Measurements from ENCODE around the gene COL19A1.
"Not testable (repeated sequence)": the region's sequence is repeated elsewhere in the genome, so short reads cannot be mapped to it uniquely, and the experiment has no call there.

COL19A1 gene

DNA sequence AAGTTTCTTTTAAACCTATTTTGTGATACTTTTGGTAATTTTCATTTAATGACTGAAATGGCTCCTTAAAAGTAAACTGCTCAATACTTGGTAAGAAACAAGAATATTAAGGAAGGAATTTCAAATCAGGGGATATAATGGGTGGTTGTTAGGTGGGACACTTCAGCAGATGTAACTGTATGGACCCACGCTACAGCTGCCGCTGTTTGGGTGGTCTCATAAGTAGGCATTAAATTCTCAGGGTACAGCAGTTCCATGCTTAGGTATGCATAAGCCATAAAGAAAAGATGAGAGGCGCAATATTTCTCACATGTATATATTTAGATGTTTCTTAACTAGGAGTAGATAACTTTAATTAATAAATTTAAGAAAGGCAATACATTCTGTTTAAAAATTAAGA, 35.0 kb downstream of the COL19A1 start:
- DNase-seq: no peak

DNA sequence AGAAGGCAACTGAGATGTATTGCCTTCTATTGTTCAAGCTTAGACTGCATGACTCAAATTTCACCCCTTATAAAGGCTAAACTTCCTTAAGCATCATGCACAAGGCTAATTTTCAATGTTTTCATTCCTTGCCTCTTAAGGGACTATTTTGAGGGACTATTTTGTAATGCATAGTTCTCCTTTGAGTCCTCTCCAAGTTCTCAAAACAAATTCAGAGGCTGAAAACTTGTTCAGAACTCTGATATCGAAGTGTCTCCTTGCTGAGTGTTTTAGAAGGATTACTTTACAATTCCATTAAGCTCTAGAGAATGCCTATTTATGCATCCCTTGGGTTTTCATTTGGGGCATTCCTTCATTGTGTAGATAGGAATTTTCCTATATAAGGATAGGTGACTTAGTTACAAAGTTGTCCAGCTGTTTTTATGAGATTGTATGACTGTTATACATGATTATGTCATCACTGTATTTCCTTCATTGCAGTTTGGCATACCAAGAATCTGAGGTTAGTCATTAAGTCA, 41.7 kb downstream of the COL19A1 start:
- no peak for DNase-seq

DNA sequence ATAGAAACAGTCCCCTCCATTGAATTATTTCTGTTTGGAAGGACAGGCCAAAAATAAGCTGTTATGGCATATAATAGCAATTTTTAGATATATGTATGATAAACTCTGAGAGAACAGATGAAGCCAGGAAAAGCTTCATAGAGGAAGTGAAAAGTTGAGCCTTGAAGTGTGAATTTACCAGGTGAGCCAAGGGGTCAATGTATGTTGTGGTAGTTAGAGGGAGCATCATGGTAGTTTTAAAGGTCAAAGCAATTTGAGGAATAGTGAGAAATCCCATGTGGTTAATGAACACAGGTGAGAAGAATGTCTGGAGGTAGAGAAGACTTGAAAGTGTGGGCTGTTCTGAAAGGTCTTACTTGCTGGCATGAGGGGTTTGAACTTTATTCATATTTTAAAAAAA, 47.0 kb downstream of the COL19A1 start:
- no peak for DNase-seq

DNA sequence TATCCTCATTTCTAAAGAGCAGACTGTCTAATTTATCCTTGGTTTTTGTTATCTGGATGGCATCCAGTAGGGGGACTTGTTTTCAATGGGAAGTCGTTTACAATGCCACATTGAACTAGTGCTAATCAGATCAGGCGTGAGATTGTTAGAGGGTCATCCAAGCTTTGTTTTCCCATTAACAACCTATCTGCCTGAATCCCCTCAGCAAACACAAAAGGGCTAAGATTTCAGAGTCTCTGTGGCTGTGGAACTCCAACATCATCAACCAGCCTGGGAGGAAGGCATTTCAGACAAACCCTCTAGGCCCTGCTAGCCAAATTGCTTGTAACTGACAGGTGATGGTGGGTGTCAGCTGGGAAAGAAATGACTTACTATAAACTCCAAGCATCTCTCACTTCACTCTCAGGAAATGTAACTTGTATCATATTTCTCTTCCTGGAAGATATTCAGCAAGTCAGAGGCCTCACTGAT, 47.7 kb downstream of the COL19A1 start:
- no peak for DNase-seq

DNA sequence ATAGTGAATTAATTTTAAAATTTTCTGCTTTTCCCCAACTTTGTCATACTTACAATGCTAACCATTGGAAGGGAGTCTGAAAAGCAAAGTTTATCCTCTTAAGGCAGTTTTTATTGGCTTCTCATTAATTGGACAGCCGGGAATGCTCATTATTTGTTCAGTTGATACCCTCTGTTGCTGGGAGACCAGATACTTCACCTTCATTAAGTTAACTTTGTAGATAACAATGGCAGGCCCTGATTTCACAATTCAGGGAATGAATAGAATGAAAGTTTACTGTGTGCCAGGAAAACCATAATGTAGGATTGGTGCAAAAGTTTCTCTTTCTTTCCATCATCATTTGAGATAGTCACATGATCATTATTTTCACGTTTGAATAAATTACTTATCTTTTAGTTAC, 49.0 kb downstream of the COL19A1 start:
- no peak for DNase-seq

DNA sequence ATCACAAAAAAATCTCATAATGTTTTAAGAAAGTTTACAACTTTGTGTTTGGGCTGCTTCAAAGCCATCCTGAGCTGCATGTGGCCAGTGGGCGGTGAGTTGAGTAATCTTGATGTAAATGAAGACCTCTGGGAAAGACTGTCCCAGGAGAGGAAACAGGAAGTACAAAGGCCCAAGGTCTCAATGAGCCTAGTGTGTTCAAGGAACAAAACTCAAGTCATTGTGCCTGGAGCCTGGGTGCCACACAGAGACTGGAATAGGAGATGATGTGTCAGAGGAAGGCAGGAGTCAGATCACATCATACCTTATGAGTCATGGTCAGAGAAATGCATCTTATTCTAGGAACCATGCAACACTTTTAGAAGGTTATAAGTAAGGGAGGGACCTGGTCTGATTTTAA, 51.5 kb downstream of the COL19A1 start:
- DNase-seq: no peak

DNA sequence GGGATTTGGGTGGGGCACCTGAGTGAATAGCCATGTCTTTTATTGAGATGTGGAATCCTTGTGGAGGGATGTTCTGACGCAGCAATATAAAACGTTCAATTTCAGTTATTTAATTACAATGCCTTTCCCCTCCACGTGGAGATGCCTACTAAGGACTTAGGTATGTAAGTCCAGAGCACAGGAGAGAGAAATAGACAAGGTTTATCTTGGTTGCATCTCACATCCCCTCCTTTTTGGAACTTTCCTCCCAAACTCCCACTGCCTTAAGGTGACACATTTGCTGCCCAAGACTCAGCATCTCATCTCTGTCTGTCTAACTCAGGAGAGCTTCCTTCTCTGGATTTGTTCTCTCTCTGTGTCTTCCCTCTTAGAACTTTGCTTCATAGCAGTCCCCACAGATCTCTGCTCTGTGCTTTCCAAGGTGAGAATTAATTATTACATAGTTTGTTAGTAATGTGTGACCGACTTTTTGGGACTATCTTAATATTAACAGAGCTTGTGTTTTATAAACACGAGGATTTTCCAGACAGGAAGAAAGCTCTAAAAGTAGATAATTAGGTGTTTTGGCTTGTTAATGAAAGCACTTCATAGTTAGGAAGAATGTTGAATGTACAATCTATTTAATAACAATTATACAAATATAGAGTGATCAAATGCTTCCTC, 52.6 kb downstream of the COL19A1 start:
- DNase-seq: no peak

DNA sequence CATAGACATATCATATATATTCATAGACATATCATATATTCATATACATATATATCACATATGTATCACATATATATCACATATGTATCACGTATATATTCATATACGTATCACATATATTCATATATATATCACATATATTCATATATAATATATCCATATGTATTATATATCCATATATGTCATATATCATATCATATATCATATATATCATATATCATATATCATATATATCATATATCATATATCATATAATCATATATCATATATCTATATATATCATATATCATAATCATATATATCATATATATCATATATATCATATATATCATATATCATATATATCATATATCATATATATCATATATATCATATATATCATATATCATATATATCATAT, 54.7 kb downstream of the COL19A1 start:
- not testable (repeated sequence) for DNase-seq

DNA sequence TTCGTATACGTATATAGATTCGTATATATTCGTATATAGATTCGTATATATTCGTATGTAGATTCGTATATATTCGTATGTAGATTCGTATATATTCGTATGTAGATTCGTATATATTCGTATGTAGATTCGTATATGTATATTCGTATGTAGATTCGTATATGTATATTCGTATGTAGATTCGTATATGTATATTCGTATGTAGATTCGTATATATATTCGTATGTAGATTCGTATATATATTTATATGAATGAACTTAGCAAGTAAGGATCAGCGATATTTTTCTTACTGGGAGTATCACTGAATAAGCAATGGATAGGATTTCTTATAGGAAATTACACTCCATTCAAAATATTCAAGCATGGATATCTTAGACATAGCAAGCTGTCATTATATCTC, 55.3 kb downstream of the COL19A1 start:
- DNase-seq: not testable (repeated sequence)

DNA sequence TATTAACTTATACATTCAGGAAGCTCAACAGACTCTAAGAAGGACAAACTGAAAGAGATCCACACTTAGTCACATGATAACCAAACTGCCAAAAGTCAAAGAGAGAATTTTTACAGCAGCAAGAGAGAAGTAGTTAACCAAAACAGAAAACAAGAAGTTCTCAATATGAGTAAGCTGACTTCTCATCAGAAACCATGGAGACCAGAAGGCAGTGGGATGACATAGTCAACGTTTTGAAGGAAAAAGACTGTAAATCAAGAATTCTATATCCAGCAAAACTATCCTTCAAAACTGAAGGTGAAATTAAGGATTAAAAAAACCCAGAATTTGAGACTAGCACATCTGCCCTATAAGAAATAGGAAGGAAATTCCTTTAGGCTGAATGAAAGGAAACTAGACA, 60.4 kb downstream of the COL19A1 start:
- DNase-seq: no peak

DNA sequence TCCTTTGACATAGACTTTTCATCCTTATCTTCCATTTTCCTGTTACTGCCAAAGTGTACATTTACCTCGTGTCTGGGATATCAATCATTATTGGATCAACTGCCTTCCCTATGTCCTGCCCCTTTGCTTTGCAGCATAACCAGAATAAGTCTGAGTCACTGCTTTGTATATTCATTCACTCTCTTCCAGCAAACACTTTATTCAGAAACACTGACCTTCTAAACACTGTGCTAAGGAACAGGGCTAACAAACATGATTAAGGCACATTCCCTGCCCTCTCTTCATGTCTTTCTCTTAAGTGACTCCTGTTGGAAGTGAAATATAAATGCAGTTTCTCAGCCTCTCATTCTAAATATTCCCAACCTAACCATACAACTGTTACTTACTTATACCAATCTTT, 66.9 kb downstream of the COL19A1 start:
- DNase-seq: no peak

DNA sequence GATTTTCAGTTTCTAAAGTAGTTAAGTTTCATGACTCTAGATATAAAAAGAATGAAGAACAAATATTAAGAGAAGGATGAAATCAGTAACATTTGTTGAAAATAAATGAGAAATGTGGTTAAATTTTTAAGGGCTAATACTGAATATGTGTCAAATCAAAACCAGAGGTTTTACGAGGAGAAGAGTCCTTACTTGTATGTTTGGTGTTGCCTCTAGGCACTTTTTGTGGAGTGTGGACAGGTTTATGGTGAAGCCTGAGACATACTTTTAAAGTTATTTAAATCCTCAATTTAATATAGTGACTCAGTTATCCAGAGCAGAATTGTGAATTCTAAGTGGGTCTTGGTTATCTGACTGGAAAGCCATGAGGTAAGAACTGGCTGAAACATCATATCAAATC, 68.7 kb downstream of the COL19A1 start:
- DNase-seq: no peak

DNA sequence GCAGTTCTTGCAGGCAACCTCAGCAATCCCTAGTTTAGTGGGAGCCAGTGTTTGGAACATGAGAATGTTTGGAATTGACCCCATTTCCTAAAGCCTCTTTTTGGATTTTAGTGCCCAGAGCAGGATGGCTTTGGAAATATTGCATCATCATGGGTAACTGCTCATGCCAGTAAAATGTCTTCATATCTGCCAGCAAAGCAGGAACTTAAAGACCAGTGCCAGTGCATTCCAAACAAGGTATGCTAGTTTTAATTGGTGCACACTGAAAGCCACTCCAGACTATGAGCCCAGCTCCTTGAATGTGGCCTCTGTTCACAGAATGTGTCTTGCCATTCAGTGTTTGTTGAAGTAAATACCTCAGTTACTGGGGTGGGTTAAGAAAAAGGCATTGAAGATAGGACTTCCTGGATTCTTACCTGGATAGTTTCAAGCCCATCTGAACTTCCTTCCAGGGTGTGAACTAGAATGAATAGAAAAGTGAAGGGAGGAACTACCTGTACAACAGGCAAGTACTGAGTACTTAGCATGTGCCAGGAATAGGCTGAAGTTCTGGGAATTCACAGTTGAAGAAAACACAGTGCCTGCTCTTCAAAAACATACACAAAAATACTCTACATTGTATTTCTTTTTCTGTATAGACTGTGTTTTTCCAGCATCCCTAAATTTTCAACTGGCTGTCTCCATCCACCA, 70.5 kb downstream of the COL19A1 start:
- DNase-seq: no peak

DNA sequence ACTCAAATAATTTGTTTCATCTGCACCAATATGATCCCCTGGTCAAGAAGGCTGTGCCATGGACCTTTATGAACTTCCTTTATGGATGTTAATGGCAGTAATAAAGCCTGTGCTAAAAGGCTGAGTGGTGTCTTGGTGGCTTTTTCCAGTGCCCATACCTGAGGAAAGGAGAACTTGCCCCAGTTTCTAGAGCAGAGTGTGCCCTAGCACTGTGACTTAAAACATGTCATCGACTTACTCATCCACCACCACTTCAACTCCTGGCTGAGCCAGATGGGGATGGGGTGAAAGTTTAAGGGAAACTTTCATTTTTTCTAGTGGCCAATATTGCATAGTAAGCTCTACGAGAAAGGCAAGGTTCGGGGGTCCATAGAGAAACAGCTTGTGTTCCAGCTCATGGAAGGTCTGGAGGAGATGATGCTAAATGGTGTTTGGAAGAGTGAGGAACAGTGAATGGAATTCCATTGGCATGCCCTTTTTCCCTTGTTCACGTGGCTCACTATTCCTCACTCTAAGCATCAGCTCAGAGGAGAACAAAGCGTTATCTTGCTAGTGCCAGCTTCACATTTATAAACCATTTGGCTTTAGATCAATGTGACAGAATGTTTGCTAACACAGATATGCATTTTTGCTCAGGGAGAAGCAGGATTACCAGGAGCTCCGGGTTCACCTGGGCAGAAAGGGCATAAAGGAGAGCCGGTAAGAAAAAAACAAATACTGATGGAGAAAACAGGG, 71.2 kb downstream of the COL19A1 start:
- DNase-seq: no peak

DNA sequence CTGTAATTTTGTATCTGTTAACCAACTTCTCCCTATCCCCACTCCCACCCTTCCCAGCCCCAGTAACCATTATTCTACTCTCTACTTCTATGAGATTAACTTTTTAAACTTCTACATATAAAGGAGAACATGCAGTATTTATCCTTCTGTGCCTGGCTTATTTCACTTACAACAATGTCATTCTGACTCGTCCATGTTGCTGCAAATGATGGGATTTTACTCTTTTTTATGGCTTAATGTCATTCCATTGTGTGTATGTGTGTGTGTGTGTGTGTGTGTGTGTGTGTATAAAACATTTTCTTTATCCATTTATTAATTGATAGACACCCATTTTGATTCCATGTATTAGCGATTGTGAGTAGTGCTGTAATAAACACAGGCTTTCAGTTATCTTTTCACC, 76.1 kb downstream of the COL19A1 start:
- no peak for DNase-seq

DNA sequence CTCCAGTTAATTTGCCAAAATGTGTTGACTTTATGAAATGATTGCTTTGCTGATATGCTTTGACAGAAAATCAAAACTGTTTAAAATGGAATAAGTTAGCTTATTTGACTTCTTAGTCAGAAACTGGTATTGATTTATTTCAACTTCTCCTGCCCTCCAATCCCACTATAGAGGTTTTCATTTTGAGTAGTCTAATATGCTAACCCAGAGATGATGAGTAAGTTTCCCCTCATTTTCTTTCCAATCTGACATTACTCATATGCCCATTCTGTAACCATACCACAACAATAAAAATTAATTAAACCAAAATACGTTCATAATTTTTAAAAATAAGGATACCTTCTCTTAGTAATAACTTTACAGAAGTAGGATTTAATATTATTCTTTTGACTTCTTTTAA, 78.8 kb downstream of the COL19A1 start:
- DNase-seq: no peak

DNA sequence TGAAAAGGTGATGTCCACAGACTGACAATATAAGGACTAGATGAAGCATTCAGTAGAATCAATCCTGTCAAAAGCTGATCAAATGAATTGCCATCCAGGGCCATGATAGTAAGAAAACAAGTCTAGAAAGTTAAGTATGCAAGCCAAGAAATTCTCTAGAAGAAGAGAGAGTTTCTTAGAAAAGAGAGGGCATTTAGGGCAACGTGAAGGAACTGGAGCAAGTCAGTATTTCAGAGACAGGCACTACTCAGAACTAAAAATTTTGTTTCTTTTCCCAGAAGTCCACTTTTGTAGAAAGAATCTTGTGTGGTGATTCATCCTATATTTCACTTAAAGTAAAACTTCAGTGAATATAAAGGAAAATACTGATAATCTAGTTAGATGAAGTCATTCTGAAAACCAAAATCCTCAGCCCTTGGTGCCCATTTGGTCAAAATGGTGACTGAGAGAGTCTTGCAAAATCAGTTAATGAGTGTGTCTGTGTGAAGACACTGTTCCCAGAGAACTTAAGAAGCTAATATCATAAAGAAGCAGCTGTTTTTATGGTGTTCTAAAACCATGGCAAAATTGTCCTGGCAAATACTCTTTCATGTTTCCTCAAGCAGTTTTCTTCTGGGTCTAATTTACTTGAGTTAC, 82.2 kb downstream of the COL19A1 start:
- no peak for DNase-seq

DNA sequence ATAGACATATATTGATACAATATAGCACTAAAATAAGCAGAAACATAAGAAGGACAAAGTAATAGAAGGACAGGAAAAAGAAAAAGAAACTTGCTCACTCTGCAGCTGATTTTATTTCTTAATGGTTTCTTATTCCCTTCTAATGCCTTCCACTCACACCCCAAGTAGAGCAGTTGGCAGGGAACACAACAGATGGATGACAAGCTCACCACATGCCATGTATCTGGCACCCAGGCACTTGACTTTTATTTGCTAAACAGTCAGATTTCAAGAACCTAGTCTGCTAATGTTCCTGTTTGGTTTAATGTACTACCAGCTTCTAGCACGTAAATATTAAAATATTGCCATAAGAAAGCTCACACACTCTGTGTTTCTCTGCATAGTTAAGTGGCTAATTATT, 87.1 kb downstream of the COL19A1 start:
- DNase-seq: no peak

DNA sequence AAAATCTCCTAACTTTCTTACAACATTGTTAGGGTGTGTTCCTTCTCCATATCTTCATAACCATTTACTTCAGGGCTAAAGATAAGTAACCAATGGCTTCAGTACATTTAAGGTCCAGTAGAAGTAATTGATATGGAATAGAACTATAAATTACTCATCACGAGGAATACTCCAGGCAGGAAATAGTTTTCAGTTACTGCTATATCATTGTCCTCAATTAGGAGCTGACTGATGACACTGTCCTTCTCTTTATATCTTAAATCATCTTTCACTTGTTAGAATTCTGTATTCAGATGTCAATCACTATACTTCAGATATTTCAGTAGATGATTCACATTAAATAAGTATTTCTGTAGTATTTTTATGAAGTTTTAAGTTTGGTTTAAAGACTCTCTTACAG, 88.4 kb downstream of the COL19A1 start:
- DNase-seq: no peak

DNA sequence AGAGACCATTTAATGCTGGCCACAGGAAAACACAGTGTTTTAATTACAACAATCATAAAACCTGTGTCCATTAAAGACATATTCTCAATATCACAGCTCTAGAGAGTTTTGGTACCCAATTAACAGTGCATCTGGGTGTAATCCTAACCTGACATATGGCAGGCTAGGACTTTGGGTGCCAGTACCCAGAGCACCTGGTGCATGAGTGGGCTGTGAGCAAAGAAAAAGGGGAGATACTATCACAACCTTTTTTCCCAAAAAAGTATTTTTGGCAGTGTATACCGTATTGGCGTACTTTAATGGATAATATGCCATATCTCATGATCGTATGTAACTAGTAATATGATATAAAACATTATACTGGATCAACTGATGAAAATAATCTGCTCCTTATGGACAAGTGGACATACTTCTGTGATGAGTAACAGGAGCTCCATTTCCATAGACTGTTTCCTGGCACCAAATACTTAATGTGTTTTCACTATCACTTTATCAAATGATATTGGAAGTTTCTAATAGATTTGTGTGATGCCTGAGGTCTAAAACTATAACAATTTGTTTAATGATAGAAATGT, 91.7 kb downstream of the COL19A1 start:
- DNase-seq: no peak

DNA sequence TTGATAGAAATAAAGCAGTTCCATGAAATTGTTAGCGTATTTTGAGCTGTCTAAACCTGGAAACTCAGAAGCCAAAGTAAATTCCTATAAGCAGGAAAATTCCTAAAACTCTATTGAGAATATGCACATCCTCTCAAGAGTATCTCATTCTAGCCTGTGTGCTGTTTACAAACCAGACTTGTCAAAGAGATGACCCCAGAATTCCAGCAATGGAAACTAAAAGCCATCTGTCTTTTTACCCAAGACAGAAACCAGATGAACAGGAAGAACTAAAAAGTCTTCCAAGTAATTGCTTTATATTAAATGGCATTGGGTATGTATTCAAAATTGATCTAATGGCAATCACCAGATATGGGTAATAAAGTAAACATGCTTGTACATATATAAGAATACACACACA, 92.6 kb downstream of the COL19A1 start:
- DNase-seq: no peak

DNA sequence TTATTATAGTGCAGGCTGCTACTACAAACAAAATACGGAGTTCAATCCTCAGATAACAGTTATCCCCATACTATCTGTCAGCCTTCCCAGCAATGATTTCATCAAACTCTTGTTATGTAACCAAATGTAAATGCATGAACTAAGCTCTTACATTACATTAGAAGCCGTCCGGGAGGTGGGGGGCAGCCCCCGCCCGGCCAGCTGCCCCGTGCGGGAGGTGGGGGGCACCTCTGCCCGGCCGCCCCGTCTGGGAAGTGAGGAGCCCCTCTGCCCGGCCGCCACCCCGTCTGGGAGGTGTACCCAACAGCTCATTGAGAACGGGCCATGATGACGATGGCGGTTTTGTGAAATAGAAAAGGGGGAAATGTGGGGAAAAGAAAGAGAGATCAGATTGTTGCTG, 99.6 kb downstream of the COL19A1 start:
- not testable (repeated sequence) for DNase-seq

DNA sequence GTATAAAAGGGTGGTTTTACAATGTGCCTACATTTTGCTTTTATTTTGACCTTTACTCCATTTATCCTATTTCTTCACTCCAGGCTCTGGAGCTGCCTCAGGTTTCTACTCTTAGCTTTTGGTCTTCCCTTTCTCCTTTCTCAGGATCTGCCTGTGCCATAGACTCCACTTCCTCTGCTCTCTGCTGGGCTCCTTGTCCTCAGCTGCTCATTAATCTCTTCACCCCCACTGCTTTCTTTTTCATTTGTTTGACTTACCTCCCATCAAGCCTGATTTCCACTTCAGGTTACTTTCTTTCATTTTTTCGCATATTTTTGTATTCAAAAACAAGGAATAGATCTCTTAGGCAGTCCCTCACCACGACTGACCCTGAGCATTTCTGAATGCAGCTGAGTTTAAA, 106.8 kb downstream of the COL19A1 start:
- DNase-seq: no peak

Measured in hippocampal formation (tissue), 2 donors.